KOPT-K1 (cell line): ENCODE data around the gene CCDC198.

Experiments used
- H3K27ac ChIP-seq: fragments of 200-600 bp; sonication (generic); 2 replicates; pipeline ENCODE4 v1.5.1; 2016; ENCODE audit warnings: antibody characterized with exemption, mild to moderate bottlenecking, low read depth, low read length; ENCODE audit not compliant: poor library complexity, severe bottlenecking
- H3K36me3 ChIP-seq: fragments of 200-600 bp; sonication (generic); 2 replicates; pipeline ENCODE4 v1.5.1; 2017; ENCODE audit warnings: antibody characterized with exemption, mild to moderate bottlenecking, low read length, moderate library complexity; ENCODE audit not compliant: insufficient read depth
- H3K9me3 ChIP-seq: fragments of 200-600 bp; sonication (generic); 2 replicates; pipeline ENCODE4 v1.5.1; 2017; ENCODE audit warnings: antibody characterized with exemption, low read length, mild to moderate bottlenecking; ENCODE audit not compliant: insufficient read depth, poor library complexity, severe bottlenecking

Gene CCDC198

GRCh38 chr14:57486767-57487379 lies 6.8 kb downstream of the CCDC198 start:
- Histone ChIP-seq H3K9me3 (no peaks in the 10 kb centered on the region), H3K36me3 (no peaks in the 10 kb centered on the region)

GRCh38 chr14:57485635-57486034 lies 8.0 kb downstream of the CCDC198 start:
- H3K36me3 ChIP-seq = no peaks in the 10 kb centered on the region
- H3K9me3 ChIP-seq = no peaks in the 10 kb centered on the region

More at GRCh38 chr14:57486767-57487379, 6.8 kb downstream of the CCDC198 start:
- no peak overlapping the region for H3K27ac ChIP-seq

GRCh38 chr14:57482120-57482519 lies 11.5 kb downstream of the CCDC198 start:
- no peaks in the 10 kb centered on the region for H3K36me3 ChIP-seq
- H3K9me3 ChIP-seq = no peaks in the 10 kb centered on the region
- no peak overlapping the region for H3K27ac ChIP-seq

More at GRCh38 chr14:57485635-57486034, 8.0 kb downstream of the CCDC198 start:
- no peak overlapping the region for H3K27ac ChIP-seq

- no peaks in the 10 kb centered on the region for H3K9me3 ChIP-seq
These were observed 13.6 kb downstream of the CCDC198 start for GRCh38 chr14:57480051-57480450.

GRCh38 chr14:57479197-57479596 lies 14.5 kb downstream of the CCDC198 start:
- H3K9me3 ChIP-seq = no peaks in the 10 kb centered on the region
- no peaks in the 10 kb centered on the region for H3K36me3 ChIP-seq
- H3K27ac ChIP-seq = no peak overlapping the region

More at GRCh38 chr14:57480051-57480450, 13.6 kb downstream of the CCDC198 start:
- no peaks in the 10 kb centered on the region for H3K36me3 ChIP-seq
- no peak overlapping the region for H3K27ac ChIP-seq

- no peaks in the 10 kb centered on the region for H3K9me3 ChIP-seq
- H3K36me3 ChIP-seq = no peaks in the 10 kb centered on the region
These were observed 15.6 kb downstream of the CCDC198 start for GRCh38 chr14:57478050-57478449.

GRCh38 chr14:57470909-57471308 lies 22.7 kb downstream of the CCDC198 start:
- Histone ChIP-seq H3K9me3 (no peaks in the 10 kb centered on the region), H3K36me3 (no peaks in the 10 kb centered on the region), H3K27ac (no peak overlapping the region)

More at GRCh38 chr14:57478050-57478449, 15.6 kb downstream of the CCDC198 start:
- no peak overlapping the region for H3K27ac ChIP-seq

- H3K9me3 ChIP-seq = no peaks in the 10 kb centered on the region
- no peak overlapping the region for H3K27ac ChIP-seq
- no peaks in the 10 kb centered on the region for H3K36me3 ChIP-seq
These were observed 29.5 kb downstream of the CCDC198 start for GRCh38 chr14:57464008-57464730.

GRCh38 chr14:57462551-57462950 lies 31.1 kb downstream of the CCDC198 start:
- Histone ChIP-seq H3K27ac (no peak overlapping the region), H3K36me3 (no peaks in the 10 kb centered on the region), H3K9me3 (no peaks in the 10 kb centered on the region)

- Histone ChIP-seq H3K27ac (no peak overlapping the region), H3K36me3 (no peaks in the 10 kb centered on the region), H3K9me3 (no peaks in the 10 kb centered on the region)
These were observed 31.8 kb downstream of the CCDC198 start for GRCh38 chr14:57461777-57462320.

- Histone ChIP-seq H3K27ac (no peak overlapping the region), H3K36me3 (no peaks in the 10 kb centered on the region), H3K9me3 (no peaks in the 10 kb centered on the region)
These were observed 57.7 kb downstream of the CCDC198 start for GRCh38 chr14:57435923-57436322.

GRCh38 chr14:57420986-57421385 lies 72.7 kb downstream of the CCDC198 start:
- Histone ChIP-seq H3K27ac (no peak overlapping the region), H3K36me3 (no peaks in the 10 kb centered on the region), H3K9me3 (no peaks in the 10 kb centered on the region)

GRCh38 chr14:57420033-57420432 lies 73.6 kb downstream of the CCDC198 start:
- H3K36me3 ChIP-seq = no peaks in the 10 kb centered on the region
- no peaks in the 10 kb centered on the region for H3K9me3 ChIP-seq
- H3K27ac ChIP-seq = no peak overlapping the region
